ENCODE results near the gene MTG2. TPM values are rescaled to one million over a fixed set of nuclear protein-coding genes. Genes with fewer than 3 reads are reported as not detected.

The MTG2 gene
- total and polyA plus RNA-seq, 2 of the 4 experiments (the other 2 are of a cell fraction), result 11.5 to 25.2 TPM

GRCh38 chr20:62160876-62161275 is 22.0 kb upstream of the MTG2 start:
- Histone ChIP-seq H2BK120ac (ENCODE audit: low read depth, low read length) (no peak overlapping the region), H3K9me1 (ENCODE audit: insufficient read depth, low read length) (peaks cover 16% of the 10 kb centered on the region; the same call in 1 of the 2 replicates), H3K4me1 (ENCODE audit: control insufficient read depth, insufficient read depth, low read length) (peaks cover 7% of the 10 kb centered on the region), H3K27ac (ENCODE audit: insufficient read depth, low read length) (no peak overlapping the region), H3K14ac (replicated peaks; ENCODE audit: low read depth, low read length) (no peak overlapping the region; the same call in 1 of the 2 replicates), H4K8ac (ENCODE audit: low read depth in 2 of 2, low read length in 2 of 2) (no peak overlapping the region), H3K9ac (ENCODE audit: low read depth, low read length) (no peak overlapping the region), H3K79me1 (ENCODE audit: low read depth in 1 of 2, low read length in 2 of 2) (peaks cover 9 to 55% of the 10 kb centered on the region in 2 experiments), H2BK20ac (ENCODE audit: low read depth, low read length) (no peak overlapping the region), H3K27me3 (ENCODE audit: control insufficient read depth, insufficient read depth, low read length) (no peaks in the 10 kb centered on the region), H2BK5ac (ENCODE audit: low read depth, low read length, poor library complexity, severe bottlenecking) (peak overlapping the region; percentile 41), H4K20me1 (ENCODE audit: insufficient read depth, low read length) (peaks cover 43% of the 10 kb centered on the region), H3K23ac (ENCODE audit: low read depth, low read length) (0 out of 2 replicates have a peak overlapping the region, but pooled peaks have one; percentile 59), H4K5ac (ENCODE audit: low read depth, low read length) (no peak overlapping the region), H3K4me2 (ENCODE audit: low read depth, low read length) (no peak overlapping the region), H2BK15ac (ENCODE audit: low read depth, low read length) (no peak overlapping the region), H2AK5ac (ENCODE audit: low read depth, low read length) (peak overlapping the region; percentile 51; the same call in 1 of the 2 replicates), H2AK9ac (replicated peaks; ENCODE audit: low read depth, low read length, poor library complexity) (peak overlapping the region; percentile 72), H3K4ac (ENCODE audit: low read depth, low read length) (no peak overlapping the region), H2AFZ (replicated peaks; ENCODE audit: low read length, poor library complexity) (peak overlapping the region; percentile 49), H3K56ac (ENCODE audit: extremely low read depth, insufficient read depth, low read length) (no peak overlapping the region), H4K91ac (ENCODE audit: insufficient read depth, low read depth, low read length) (no peak overlapping the region), H3K4me3 (ENCODE audit: insufficient read depth, low read depth, low read length) (no peak overlapping the region), H3K36me3 (ENCODE audit: control insufficient read depth, insufficient read depth, low read length) (peaks cover 48% of the 10 kb centered on the region), H3K18ac (ENCODE audit: low read depth, low read length) (no peak overlapping the region), H3K9me3 (ENCODE audit: control insufficient read depth, insufficient read depth, low read length) (no peaks in the 10 kb centered on the region)
- in situ Hi-C loops (cut with MboI; ENCODE audit: low sequenced_read_pairs), result no loop called here
- intact Hi-C loops (cut with micrococcal nuclease), result no loop called here
- TF ChIP-seq MAFK (IDR thresholded peaks at IDR 0.05; ENCODE audit: low read depth, low read length) (no peak), CTCF (conservative IDR thresholded peaks at IDR 0.05; ENCODE audit: low read depth, low read length) (no peak), CHD1 (IDR thresholded peaks at IDR 0.05; ENCODE audit: low read depth, low read length) (no peak), RAD21 (IDR thresholded peaks at IDR 0.05; ENCODE audit: low read length) (no peak), RFX5 (IDR thresholded peaks at IDR 0.05; ENCODE audit: low read depth, low read length) (no peak), CEBPB (IDR thresholded peaks at IDR 0.05; ENCODE audit: low read depth, low read length) (no peak), POLR2A (IDR thresholded peaks at IDR 0.05; ENCODE audit: low read depth, low read length) (no peak), BHLHE40 (IDR thresholded peaks at IDR 0.05; ENCODE audit: low read depth, low read length) (no peak), FOS (IDR thresholded peaks at IDR 0.05; ENCODE audit: low read depth, low read length) (no peak), RCOR1 (IDR thresholded peaks at IDR 0.05; ENCODE audit: insufficient replicate concordance, low read length) (no peak), NFE2L2 (IDR thresholded peaks at IDR 0.05; ENCODE audit: low read depth, low read length) (no peak), MXI1 (IDR thresholded peaks at IDR 0.05; ENCODE audit: borderline replicate concordance, low read depth, low read length) (no peak), MAZ (IDR thresholded peaks at IDR 0.05; ENCODE audit: borderline replicate concordance, low read depth, low read length) (no peak)
- TF ChIP-seq, protein P1, sequence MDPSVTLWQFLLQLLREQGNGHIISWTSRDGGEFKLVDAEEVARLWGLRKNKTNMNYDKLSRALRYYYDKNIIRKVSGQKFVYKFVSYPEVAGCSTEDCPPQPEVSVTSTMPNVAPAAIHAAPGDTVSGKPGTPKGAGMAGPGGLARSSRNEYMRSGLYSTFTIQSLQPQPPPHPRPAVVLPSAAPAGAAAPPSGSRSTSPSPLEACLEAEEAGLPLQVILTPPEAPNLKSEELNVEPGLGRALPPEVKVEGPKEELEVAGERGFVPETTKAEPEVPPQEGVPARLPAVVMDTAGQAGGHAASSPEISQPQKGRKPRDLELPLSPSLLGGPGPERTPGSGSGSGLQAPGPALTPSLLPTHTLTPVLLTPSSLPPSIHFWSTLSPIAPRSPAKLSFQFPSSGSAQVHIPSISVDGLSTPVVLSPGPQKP (IDR thresholded peaks at IDR 0.05; ENCODE audit: borderline replicate concordance, low read depth, low read length), result no peak
- TF ChIP-seq, protein P2, sequence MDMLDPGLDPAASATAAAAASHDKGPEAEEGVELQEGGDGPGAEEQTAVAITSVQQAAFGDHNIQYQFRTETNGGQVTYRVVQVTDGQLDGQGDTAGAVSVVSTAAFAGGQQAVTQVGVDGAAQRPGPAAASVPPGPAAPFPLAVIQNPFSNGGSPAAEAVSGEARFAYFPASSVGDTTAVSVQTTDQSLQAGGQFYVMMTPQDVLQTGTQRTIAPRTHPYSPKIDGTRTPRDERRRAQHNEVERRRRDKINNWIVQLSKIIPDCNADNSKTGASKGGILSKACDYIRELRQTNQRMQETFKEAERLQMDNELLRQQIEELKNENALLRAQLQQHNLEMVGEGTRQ (IDR thresholded peaks at IDR 0.05; ENCODE audit: low read depth, low read length), result no peak
- DNase-seq, result no peak
- CTCF ChIA-PET, result no interaction called here
- POLR2A ChIA-PET (ENCODE audit: unreplicated experiment), result no interaction called here
- no peak for ATAC-seq (ENCODE audit: low read depth)
- BruUV-seq (replicated peaks), result no TSS peak
- dilution Hi-C loops (cut with HindIII; ENCODE audit: low sequenced_read_pairs, unreplicated experiment), result no loop called here
- WGBS, 2 experiments (ENCODE audit: extremely low coverage in 2 of 2, insufficient read length in 1 of 2), result 86% methylated on average over 1 of the region's 17 CpGs; no CpG with 5 or more reads in 1 of the 2 experiments

Measured in IMR-90 (cell line).